SJSA1 (cell line): ENCODE results near the gene IL1RL2. TPM values are rescaled to one million over a fixed set of nuclear protein-coding genes. Genes with fewer than 3 reads are reported as not detected.

ENCODE experiments used
- DNase-seq, 2 experiments: peaks; one replicate each; pipeline ENCODE4 v3.0.0-alpha.2; 2015 to 2020; ENCODE audit warnings: low spot score in 2 of 2, low read depth in 1 of 2
- H3K27ac ChIP-seq: fragments of 250-450 bp; sonication (Bioruptor Pico); 2 replicates; pipeline ENCODE4 v1.5.1; 2020; ENCODE audit warnings: mild to moderate bottlenecking, moderate library complexity
- H3K27me3 ChIP-seq: fragments of 250-450 bp; sonication (Bioruptor Pico); replicated peaks from 2 replicates; pipeline ENCODE4 v1.5.1; 2020; ENCODE audit warnings: mild to moderate bottlenecking, moderate library complexity
- H3K36me3 ChIP-seq: fragments of 250-450 bp; sonication (Bioruptor Pico); 2 replicates; pipeline ENCODE4 v1.5.1; 2020; ENCODE audit warnings: mild to moderate bottlenecking
- H3K4me1 ChIP-seq: fragments of 250-450 bp; sonication (Bioruptor Pico); replicated peaks from 2 replicates; pipeline ENCODE4 v1.6.1; 2021; ENCODE audit warnings: mild to moderate bottlenecking
- H3K4me3 ChIP-seq: fragments of 250-450 bp; sonication (Bioruptor Pico); 2 replicates; pipeline ENCODE4 v1.5.1; 2020; ENCODE audit warnings: mild to moderate bottlenecking
- H3K9me3 ChIP-seq: fragments of 250-450 bp; sonication (Bioruptor Pico); replicated peaks from 2 replicates; pipeline ENCODE4 v1.5.1; 2020; ENCODE audit warnings: mild to moderate bottlenecking
- total RNA-seq: library from RNA; depleted of rRNA; stranded (reverse); fragments of >200 nt; shearing (Covaris generic); gene quantifications from 2 replicates; pipeline ENCODE4 v1.2.3, GENCODE V29; 2014

Gene IL1RL2
- total RNA-seq, 1 experiment from 2014 or later, result not detected

GRCh38 chr2:102176172-102176571, 10.7 kb upstream of the IL1RL2 start:
- Histone ChIP-seq H3K4me1 (no peaks in the 10 kb centered on the region), H3K4me3 (no peak overlapping the region), H3K27ac (no peak overlapping the region), H3K9me3 (no peaks in the 10 kb centered on the region), H3K27me3 (no peaks in the 10 kb centered on the region), H3K36me3 (peaks cover 27% of the 10 kb centered on the region)
- DNase-seq, result no peak

GRCh38 chr2:102177814-102178478, 8.9 kb upstream of the IL1RL2 start:
- H3K4me1 ChIP-seq, result no peaks in the 10 kb centered on the region
- DNase-seq, result no peak
- peaks cover 18% of the 10 kb centered on the region for H3K36me3 ChIP-seq
- no peak overlapping the region for H3K27ac ChIP-seq
- no peaks in the 10 kb centered on the region for H3K27me3 ChIP-seq
- no peaks in the 10 kb centered on the region for H3K9me3 ChIP-seq
- no peak overlapping the region for H3K4me3 ChIP-seq

GRCh38 chr2:102179061-102179460, 7.8 kb upstream of the IL1RL2 start:
- Histone ChIP-seq H3K27ac (no peak overlapping the region), H3K9me3 (no peaks in the 10 kb centered on the region), H3K27me3 (no peaks in the 10 kb centered on the region), H3K4me1 (no peaks in the 10 kb centered on the region), H3K4me3 (no peak overlapping the region), H3K36me3 (peaks cover 18% of the 10 kb centered on the region)
- no peak for DNase-seq

GRCh38 chr2:102179788-102180686, 6.8 kb upstream of the IL1RL2 start:
- no peaks in the 10 kb centered on the region for H3K9me3 ChIP-seq
- peaks cover 15% of the 10 kb centered on the region for H3K36me3 ChIP-seq
- no peak overlapping the region for H3K4me3 ChIP-seq
- H3K4me1 ChIP-seq, result no peaks in the 10 kb centered on the region
- no peak for DNase-seq
- H3K27me3 ChIP-seq, result no peaks in the 10 kb centered on the region
- H3K27ac ChIP-seq, result no peak overlapping the region

GRCh38 chr2:102180687-102180999, 6.2 kb upstream of the IL1RL2 start:
- no peak for DNase-seq
- peaks cover 11% of the 10 kb centered on the region for H3K36me3 ChIP-seq
- no peak overlapping the region for H3K27ac ChIP-seq
- no peaks in the 10 kb centered on the region for H3K27me3 ChIP-seq
- H3K4me3 ChIP-seq, result no peak overlapping the region
- no peaks in the 10 kb centered on the region for H3K9me3 ChIP-seq
- H3K4me1 ChIP-seq, result no peaks in the 10 kb centered on the region

- no peak for DNase-seq
Measured at GRCh38 chr2:102181376-102181775, 5.4 kb upstream of the IL1RL2 start.

GRCh38 chr2:102181919-102182635, 4.7 kb upstream of the IL1RL2 start:
- no peak overlapping the region for H3K4me3 ChIP-seq
- H3K27me3 ChIP-seq, result no peaks in the 10 kb centered on the region
- no peaks in the 10 kb centered on the region for H3K36me3 ChIP-seq
- H3K9me3 ChIP-seq, result no peaks in the 10 kb centered on the region
- DNase-seq, result no peak
- H3K27ac ChIP-seq, result no peak overlapping the region
- H3K4me1 ChIP-seq, result no peaks in the 10 kb centered on the region

More at GRCh38 chr2:102181376-102181775, 5.4 kb upstream of the IL1RL2 start:
- Histone ChIP-seq H3K9me3 (no peaks in the 10 kb centered on the region), H3K27me3 (no peaks in the 10 kb centered on the region), H3K4me3 (no peak overlapping the region), H3K27ac (no peak overlapping the region), H3K36me3 (peaks cover 4% of the 10 kb centered on the region; the same call in 1 of the 2 replicates), H3K4me1 (no peaks in the 10 kb centered on the region)

GRCh38 chr2:102184018-102184417, 2.8 kb upstream of the IL1RL2 start:
- Histone ChIP-seq H3K27me3 (no peaks in the 10 kb centered on the region), H3K36me3 (no peaks in the 10 kb centered on the region), H3K9me3 (no peaks in the 10 kb centered on the region), H3K4me3 (no peak overlapping the region), H3K27ac (no peak overlapping the region), H3K4me1 (no peaks in the 10 kb centered on the region)
- DNase-seq, result no peak

GRCh38 chr2:102184568-102184967, 2.3 kb upstream of the IL1RL2 start:
- H3K9me3 ChIP-seq, result no peaks in the 10 kb centered on the region
- DNase-seq, result no peak
- no peaks in the 10 kb centered on the region for H3K4me1 ChIP-seq
- no peaks in the 10 kb centered on the region for H3K27me3 ChIP-seq
- H3K27ac ChIP-seq, result no peak overlapping the region
- no peaks in the 10 kb centered on the region for H3K36me3 ChIP-seq
- H3K4me3 ChIP-seq, result no peak overlapping the region

GRCh38 chr2:102185347-102185746, 1.5 kb upstream of the IL1RL2 start:
- Histone ChIP-seq H3K36me3 (no peaks in the 10 kb centered on the region), H3K9me3 (no peaks in the 10 kb centered on the region), H3K27me3 (no peaks in the 10 kb centered on the region), H3K4me1 (no peaks in the 10 kb centered on the region), H3K27ac (no peak overlapping the region), H3K4me3 (no peak overlapping the region)
- DNase-seq, result no peak

GRCh38 chr2:102187496-102188150, 800 bp downstream of the IL1RL2 start:
- Histone ChIP-seq H3K36me3 (no peaks in the 10 kb centered on the region), H3K27ac (no peak overlapping the region), H3K27me3 (no peaks in the 10 kb centered on the region), H3K9me3 (no peaks in the 10 kb centered on the region), H3K4me3 (peak overlapping the region; percentile 10; the same call in 1 of the 2 replicates), H3K4me1 (no peaks in the 10 kb centered on the region)
- DNase-seq, result no peak

- Histone ChIP-seq H3K4me3 (no peak overlapping the region), H3K36me3 (no peaks in the 10 kb centered on the region), H3K4me1 (no peaks in the 10 kb centered on the region; the same call in 1 of the 2 replicates), H3K9me3 (no peaks in the 10 kb centered on the region), H3K27me3 (no peaks in the 10 kb centered on the region), H3K27ac (no peak overlapping the region)
- DNase-seq, result no peak
Measured at GRCh38 chr2:102190430-102191107, 3.7 kb downstream of the IL1RL2 start.

GRCh38 chr2:102191501-102191900, 4.7 kb downstream of the IL1RL2 start:
- Histone ChIP-seq H3K9me3 (no peaks in the 10 kb centered on the region), H3K4me1 (no peaks in the 10 kb centered on the region; the same call in 1 of the 2 replicates), H3K27me3 (no peaks in the 10 kb centered on the region), H3K27ac (no peak overlapping the region), H3K36me3 (no peaks in the 10 kb centered on the region), H3K4me3 (no peak overlapping the region)
- no peak for DNase-seq
